ENCODE results near the gene SNAPC4. TPM values are rescaled to one million over a fixed set of nuclear protein-coding genes. Genes with fewer than 3 reads are reported as not detected.

Gene SNAPC4
- total RNA-seq, 1 donor: 11.7 TPM

DNA sequence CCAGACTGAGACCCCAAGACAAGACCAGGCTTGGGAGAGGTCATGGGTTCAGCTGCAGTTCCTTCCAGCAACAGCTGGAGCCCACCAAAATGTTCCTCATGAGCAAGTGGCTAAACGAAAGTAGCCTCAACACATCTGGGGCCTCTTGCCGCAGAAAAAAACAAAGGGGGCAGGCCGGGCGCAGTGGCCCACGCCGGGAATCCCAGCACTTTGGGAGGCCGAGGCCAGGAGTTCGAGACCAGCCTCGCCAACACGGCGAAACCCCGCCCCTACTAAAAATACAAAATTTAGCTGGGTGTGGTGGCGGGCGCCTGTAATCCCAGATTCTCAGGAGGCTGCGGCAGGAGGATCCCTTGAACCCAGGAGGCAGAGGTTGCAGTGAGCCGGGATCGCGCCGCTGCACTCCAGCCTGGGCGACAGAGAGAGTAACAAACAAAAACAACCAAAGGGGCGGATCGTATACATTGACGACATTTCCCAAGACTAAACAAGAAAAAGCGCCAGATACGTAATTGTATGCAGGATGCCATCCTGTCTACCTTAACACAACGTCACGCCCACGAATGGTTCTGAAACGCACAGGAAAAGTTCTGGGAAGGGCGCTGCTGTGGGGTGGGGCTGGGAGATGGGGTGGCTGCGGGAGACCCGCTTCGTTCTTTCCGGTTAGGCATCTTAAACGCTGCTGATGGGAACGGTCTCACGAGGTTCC, 38.0 kb upstream of the SNAPC4 start:
- H3K4me3 ChIP-seq (ENCODE audit: low read depth, low read length): peak overlapping the region; percentile 75
- peak; percentile 59 for DNase-seq (ENCODE audit: low read depth)
- TF ChIP-seq CTCF (IDR thresholded peaks at IDR 0.05; ENCODE audit: insufficient read depth, low read depth, low read length): no peak

DNA sequence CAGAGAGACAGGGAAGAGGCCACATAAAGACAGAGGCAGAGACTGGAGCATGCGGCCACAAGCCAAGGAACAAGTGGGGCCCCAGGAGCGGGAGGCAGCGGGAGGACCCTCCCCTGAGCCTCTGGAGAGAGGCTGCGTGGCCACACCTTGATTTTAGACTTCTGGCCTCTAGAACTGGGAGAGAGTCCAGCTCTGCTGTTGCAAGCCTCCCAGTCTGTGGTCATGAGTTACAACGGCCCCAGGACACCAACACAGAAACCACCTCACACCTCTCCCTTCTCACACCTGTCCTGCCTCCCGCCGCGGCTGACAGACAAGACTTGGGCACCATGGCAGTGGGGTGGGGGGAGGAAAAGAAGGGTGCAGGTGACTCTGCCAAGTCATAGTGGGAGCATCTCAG, 37.5 kb upstream of the SNAPC4 start:
- no peak for TF ChIP-seq CTCF (IDR thresholded peaks at IDR 0.05; ENCODE audit: insufficient read depth, low read depth, low read length)
- DNase-seq (ENCODE audit: low read depth): peak; percentile 69
- peak overlapping the region; percentile 75 for H3K4me3 ChIP-seq (ENCODE audit: low read depth, low read length)

GRCh38 chr9:136436055-136436634, 36.2 kb upstream of the SNAPC4 start:
- no peak for DNase-seq (ENCODE audit: low read depth)
- H3K4me3 ChIP-seq (ENCODE audit: low read depth, low read length): no peak overlapping the region
- no peak for TF ChIP-seq CTCF (IDR thresholded peaks at IDR 0.05; ENCODE audit: insufficient read depth, low read depth, low read length)

- H3K4me3 ChIP-seq (ENCODE audit: low read depth, low read length): no peak overlapping the region
- no peak for DNase-seq (ENCODE audit: low read depth)
Observed at GRCh38 chr9:136434580-136435169, 34.7 kb upstream of the SNAPC4 start.

GRCh38 chr9:136433849-136434579, 34.0 kb upstream of the SNAPC4 start:
- DNase-seq (ENCODE audit: low read depth): no peak
- no peak for TF ChIP-seq CTCF (IDR thresholded peaks at IDR 0.05; ENCODE audit: insufficient read depth, low read depth, low read length)
- no peak overlapping the region for H3K4me3 ChIP-seq (ENCODE audit: low read depth, low read length)

More at GRCh38 chr9:136434580-136435169, 34.7 kb upstream of the SNAPC4 start:
- TF ChIP-seq CTCF (IDR thresholded peaks at IDR 0.05; ENCODE audit: insufficient read depth, low read depth, low read length): no peak

GRCh38 chr9:136433043-136433715, 33.2 kb upstream of the SNAPC4 start:
- no peak overlapping the region for H3K4me3 ChIP-seq (ENCODE audit: low read depth, low read length)
- DNase-seq (ENCODE audit: low read depth): no peak
- no peak for TF ChIP-seq CTCF (IDR thresholded peaks at IDR 0.05; ENCODE audit: insufficient read depth, low read depth, low read length)

All from fibroblast of villous mesenchyme (primary cell).